GM11168 (cell line): Measurements from ENCODE around the gene ABCA12.

Experiments
- in situ Hi-C: fragments of 300-500 bp; cut with MboI; formaldehyde crosslinking; loops from one replicate; pipeline ENCODE4 v1.12.0; 2022; ENCODE audit warnings: low sequenced_read_pairs; ENCODE audit not compliant: unreplicated experiment

The ABCA12 gene

DNA sequence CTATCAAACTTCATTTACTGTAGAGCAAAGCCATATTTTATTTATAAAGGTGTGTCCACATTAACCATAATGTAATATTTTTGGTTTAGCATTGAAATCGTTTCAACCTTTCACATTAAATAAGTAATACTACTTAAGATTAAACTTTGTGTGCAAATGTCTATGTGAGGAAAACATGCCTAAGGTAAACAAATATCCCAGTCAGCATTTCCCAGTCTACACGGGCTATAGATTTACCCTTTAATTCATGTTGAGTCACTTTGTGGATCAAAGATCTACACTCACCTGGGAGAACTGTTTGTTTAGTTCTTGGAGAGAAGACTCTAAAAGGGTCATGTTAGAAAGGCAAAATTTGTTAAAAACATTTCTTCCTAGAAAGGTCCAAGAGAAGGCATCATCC, 89.1 kb downstream of the ABCA12 start:
- in situ Hi-C loops: no loop called here

GRCh38 chr2:215038421-215038820, 100.0 kb downstream of the ABCA12 start:
- in situ Hi-C loops: no loop called here

DNA sequence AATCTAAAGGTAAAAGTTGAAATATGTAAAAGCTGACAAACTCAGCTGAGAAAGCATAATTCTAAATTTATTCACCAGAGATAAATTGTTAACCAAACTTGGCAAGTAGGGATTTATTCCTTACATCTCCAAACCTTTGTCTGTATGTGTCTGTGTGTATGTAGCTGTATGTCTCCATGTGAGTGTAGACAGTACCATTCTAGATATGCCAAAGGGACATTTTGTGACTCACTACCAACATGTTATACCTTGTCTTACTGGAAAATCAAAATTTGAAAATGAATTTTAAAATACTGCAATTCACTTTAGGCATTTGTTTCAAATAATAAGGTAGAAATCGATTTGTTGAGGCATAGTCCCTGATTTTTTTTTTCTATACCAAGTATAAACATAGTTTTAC, 102.1 kb downstream of the ABCA12 start:
- in situ Hi-C loops: no loop called here

- in situ Hi-C loops: no loop called here
Measured at GRCh38 chr2:215034154-215034553, 104.3 kb downstream of the ABCA12 start.

GRCh38 chr2:215032153-215032552, 106.3 kb downstream of the ABCA12 start:
- in situ Hi-C loops: no loop called here

GRCh38 chr2:215031321-215031720, 107.1 kb downstream of the ABCA12 start:
- in situ Hi-C loops: no loop called here

- in situ Hi-C loops: no loop called here
Measured at GRCh38 chr2:215029936-215030335, 108.5 kb downstream of the ABCA12 start.

DNA sequence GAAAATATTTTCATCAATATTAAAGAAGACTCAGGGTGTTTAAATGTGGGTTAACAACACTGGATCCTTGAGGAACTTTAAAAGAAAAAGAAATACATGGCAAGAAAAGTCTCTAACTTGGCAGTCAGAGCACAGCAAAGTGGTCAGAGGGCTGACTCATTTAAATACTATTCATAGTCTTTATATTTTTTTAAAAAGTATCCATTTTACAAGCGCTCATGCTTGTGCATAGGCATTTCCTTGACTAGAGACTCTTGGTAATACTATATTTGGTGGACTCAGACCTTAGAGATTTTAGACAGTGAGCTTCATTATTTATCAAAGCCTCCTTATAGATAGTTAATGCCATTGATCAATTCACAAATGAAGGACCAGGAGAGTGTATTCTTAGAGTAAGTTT, 110.2 kb downstream of the ABCA12 start:
- in situ Hi-C loops: no loop called here

GRCh38 chr2:215027779-215028178, 110.6 kb downstream of the ABCA12 start:
- in situ Hi-C loops: no loop called here

DNA sequence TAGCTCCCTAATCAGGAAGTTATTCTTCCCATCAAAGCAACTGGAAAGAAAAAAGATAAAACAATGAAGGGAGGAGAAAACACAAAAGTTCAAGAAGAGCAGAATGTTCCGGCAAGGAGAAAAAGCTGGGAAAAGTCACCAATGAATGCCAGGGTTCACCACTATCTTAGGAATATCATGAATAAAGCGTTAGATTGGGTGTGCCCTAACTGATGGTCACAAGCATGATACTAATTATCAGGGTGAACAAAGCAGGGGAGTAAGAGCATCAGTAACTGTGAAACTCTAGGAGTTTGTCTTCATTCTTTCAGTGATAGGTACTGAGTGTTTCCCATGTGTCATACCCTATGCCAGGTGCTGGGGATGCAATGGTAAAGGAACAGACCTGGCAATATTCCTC, 115.5 kb downstream of the ABCA12 start:
- in situ Hi-C loops: no loop called here

GRCh38 chr2:215022418-215022817, 116.0 kb downstream of the ABCA12 start:
- in situ Hi-C loops: no loop called here

GRCh38 chr2:215020283-215020682, 118.1 kb downstream of the ABCA12 start:
- in situ Hi-C loops: no loop called here

- in situ Hi-C loops: no loop called here
Measured at GRCh38 chr2:215019521-215020145, 118.8 kb downstream of the ABCA12 start.

DNA sequence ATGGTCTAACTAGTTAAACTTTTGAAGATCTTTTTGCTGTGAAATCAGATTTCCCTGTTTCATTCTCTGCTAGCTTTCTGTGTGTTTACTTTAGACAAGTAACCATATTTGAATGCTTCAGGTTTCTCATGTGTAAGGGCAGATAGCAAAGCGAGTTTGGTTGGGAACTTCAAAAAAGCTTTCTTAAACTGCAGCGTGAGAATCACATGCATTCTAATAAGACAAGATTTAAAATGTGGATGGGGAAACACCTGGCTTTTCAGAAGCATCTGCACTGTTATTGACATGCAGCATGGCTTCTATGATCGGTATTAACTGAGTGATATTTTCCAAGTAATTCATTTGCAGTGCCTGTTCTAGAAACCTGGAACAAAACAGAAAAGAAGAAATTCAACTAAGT, 119.3 kb downstream of the ABCA12 start:
- in situ Hi-C loops: no loop called here

DNA sequence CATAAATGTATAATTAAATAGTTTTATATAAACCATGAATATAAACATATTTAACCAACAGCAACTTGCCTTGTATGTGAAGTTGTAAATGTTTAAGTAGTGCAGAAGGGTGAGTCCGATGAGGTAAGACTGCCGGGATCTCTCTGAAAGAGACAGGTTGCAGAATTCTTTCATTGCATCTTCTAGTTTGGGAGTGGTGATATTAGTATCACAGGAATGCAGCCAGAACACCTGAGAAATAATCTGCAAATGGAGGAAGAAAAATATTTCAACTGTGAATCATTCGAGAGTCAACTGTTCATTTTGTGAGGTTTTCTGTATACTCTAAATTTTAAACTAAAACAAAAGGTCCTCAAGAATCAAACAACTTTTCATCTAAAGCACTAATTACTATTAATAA, 123.0 kb downstream of the ABCA12 start:
- in situ Hi-C loops: no loop called here

- in situ Hi-C loops: no loop called here
Measured at GRCh38 chr2:215010390-215010789, 128.0 kb downstream of the ABCA12 start.

DNA sequence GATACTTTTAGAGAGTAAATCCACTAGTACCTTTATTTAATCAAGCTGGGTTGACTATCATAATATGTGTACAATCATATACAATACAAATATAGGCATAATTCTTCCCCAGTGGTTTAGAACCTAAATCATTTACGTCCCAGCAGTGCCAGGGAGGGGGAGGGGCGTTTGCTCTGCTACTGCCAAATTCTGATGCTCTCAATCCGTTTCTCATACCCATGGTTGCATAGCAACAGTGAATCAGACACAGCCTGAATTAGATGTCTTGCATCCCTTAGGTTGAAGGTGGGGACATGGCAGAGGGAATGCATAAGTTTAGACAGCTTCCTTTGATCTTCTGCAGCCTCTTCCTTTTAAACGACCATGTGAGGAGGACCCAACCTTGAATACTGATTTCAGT, 135.4 kb downstream of the ABCA12 start:
- in situ Hi-C loops: no loop called here

DNA sequence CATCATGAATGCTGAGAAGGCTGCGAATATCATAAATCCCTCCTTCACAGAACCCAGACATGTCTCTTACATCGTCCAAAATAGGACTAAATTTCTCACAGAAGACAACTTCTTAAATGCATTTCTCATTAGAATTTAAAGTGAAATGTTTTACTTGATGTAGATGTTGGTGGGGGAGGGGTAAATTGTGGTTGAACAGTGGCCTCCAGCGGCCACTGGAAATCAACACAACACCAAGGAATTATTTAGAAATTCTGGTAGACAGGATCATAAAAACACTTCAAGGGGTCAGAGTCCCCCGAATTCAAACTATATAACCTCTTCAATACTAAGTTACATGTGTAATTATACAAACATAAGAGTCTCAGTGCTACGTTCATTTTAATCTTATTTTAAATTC, 135.9 kb downstream of the ABCA12 start:
- in situ Hi-C loops: no loop called here

- in situ Hi-C loops: no loop called here
Measured at GRCh38 chr2:215000721-215001120, 137.7 kb downstream of the ABCA12 start.

- in situ Hi-C loops: no loop called here
Measured at GRCh38 chr2:214995926-214996670, 142.3 kb downstream of the ABCA12 start.

DNA sequence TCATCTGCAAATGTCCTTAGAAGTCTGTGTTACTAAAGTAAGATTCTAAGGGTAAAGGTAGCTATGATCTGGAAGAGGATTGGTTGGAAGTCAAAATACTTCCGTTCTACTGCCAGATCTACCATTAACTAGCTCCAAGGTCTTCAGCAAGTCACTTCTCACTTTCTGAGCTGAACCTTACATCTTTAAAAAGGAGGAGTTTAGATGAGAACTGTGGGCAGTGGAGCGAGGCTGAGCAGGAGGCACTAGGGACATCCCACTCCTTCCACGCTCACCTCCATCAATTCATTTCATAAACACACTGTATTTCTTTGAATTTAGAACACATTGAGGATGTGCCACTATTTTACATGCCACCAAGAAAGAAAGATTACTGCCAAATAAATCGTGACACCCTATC, 143.0 kb downstream of the ABCA12 start:
- in situ Hi-C loops: no loop called here

DNA sequence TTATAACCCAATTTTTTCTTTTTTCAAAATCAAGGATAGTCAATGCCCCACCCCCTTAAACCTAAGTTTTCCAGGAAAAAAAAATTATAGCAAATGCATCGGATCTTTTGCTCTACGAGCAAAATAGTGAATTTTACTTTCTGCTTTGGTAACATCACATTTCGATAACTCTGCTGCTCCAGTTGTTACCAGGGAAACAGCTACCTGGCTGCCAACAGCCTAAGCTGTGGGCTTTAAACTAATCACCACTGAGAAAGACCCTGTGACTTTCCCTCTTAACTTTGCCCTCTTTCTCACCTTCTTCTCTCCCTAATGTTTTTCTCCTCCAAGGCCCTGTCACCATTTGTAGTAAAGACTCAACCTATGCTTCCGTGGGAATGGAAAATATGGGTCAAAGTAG, 145.5 kb downstream of the ABCA12 start:
- in situ Hi-C loops: no loop called here
